Activated T-cell treated with anti-CD3 and anti-CD28 coated beads, Interleukin-2, amount 50 U/mL, for 1 hour (primary cell): ENCODE measurements around the gene CCDC71L.

Experiments
- DNase-seq: peaks from one replicate; pipeline ENCODE4 v3.0.0-alpha.2; 2020

The CCDC71L gene

DNA sequence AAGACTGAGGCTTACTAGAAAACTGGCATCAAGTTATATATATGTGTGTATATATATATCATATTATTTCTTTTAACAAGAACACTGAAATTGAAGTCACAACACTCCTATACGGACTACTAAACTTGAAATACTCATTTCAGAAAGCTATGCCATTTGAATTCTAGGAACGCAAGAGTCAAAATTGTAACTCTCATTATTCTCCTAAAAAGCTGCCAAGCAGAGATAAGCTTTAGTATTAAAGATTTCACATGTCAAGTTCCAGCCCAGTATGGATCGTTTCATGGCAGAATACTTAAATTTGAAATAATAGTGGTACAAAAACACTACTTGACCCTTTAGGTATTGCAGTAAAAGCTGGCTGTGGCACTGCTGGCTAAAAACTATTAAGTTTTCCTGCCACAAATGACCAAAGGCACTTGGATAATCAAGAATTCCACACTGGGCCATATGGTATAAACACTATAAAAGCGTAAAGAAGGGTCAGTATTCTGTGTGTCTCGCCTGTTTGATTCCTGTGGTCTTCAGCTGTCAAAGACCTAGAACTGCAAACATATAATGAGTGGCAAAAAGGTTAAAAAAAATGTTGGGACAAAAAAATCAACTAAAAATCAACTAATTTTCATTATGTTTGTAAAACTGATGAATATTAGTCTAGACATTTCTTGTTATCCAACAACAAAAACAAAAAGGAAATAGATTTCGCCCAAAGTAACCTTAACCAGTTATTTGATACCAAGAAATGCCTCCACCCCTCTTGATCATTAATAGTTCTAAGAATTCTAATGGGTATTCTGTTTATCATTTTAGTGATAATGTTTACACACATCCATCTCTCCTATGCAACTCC, 2.4 kb downstream of the CCDC71L start:
- no peak for DNase-seq

DNA sequence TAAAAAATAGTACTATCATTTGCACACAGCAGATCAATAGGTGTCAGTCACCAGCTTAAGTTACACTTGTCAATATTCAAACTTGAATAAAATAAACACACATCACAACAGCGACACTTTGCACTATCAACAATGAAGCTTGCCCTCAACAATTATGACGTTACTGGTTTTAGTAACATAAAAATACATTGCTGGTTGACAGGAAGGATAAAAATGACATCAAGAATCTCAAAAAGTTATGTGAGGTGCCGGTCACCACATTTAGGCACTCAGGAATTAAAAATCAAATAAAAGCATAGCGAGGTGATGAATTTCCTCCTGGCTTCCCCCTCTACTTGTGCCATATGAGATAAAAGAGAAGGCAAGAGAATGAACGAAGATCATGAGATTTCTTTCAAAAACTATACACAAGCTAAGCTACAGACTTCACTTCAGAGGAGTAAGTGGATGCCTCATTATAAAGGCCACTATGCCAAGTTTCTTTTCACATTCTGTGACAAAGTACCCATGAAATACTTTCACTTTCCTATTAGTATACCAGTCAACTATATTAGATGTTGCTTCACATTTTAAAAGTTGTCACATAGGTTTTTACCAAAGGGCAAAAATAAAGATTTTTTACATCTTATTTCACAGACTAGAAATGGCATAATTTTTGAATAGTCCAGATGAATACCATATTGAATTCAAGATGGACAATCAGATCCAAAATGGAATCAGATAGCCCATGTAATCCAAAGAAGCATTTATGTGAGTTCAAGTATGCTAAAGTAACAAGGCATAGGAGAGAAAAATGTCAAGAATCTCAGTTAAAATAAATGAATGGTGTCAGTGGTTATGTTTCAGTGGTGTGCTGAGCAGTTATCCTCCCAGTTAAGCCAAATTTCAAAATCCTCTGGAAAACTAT, 3.6 kb downstream of the CCDC71L start:
- DNase-seq = no peak

DNA sequence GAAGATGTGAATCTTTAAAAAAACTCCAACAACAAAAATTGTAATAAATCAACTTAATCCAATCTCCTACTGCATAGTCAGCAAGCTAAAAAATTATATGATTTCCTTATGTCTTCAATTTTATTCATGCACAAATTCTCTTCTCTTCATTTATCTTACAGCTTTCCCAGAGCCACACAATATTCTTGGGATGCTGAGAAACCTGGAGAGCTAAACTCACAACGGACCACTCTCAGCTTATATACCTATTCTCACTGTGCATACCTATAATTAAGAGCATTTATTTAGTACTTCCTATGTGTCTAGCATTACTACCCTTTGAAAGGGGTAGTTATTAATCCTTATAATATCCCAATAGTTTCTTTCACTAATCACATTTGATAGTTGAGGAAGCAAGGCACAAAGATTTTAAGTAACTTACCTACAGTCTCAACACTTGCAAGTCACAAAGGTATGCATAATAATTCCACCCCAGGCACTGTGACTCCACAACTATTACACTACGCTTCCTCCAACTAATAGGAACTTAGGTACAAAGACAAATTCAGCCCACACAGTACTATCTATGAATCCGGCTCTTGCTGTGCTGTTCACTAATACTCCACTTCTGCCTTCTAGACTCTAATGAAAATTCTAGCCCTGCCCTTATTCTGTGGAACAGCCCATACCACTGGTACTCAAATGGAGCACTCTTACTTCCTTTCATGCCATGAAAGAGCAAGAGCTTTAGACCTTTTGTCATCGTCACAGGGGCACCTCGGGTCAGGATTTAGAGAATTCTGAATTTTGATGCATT, 5.1 kb downstream of the CCDC71L start:
- DNase-seq = no peak

DNA sequence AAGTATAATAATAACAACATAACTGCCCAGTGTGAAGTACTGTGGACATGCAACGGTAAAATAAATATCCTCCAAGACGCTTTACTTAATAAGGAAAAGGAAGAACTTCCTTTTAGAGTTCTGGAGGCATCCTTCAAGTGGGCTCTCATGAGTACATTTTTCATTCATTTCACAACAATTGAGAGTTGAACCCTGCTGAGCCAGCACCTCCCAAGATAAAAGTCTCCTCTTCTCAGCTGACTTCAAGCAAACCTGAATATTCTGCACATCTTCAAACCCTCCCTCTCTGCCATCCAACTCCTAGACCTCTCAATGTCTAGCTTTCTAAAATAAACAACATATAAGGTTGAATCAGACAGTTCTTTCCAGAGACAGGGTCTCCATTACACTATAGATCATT, 7.5 kb downstream of the CCDC71L start:
- DNase-seq = no peak

DNA sequence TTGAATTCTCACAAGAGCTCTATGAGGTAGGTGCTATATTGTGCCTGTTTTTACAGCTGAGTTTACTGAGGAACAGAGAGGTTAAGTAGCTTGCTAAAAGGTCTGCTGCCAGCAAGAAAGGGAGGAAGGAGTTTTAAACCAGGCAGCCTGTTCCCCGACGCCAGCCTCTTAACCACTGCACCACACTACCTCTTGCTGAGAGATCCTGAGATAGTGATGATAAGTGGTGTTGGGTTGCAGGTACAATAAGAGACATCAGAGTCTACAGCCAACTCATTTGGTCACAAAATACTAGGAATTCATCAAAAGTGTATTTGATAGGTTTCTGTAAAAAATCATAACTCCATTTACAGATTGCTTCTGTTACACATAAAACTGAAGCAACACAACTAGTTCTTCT, 8.0 kb downstream of the CCDC71L start:
- DNase-seq = no peak

DNA sequence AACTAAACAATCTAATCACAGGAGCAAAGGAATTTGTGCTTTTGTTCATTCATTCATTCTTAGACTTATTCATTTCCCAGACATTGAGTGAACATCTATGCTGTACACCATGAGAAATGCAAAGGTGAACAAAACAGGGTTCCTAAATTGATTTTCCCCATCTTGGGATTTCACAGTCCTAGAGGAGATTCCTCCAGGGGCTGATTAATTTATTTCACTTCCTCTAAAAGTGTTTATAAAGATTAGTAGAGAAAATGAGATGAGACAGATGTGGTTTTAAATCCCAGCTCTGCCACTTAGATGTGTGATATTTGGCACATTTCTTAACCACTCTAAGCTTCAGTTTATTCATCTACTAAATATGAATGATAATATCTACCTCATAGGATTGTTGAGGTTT, 8.9 kb downstream of the CCDC71L start:
- DNase-seq = no peak

DNA sequence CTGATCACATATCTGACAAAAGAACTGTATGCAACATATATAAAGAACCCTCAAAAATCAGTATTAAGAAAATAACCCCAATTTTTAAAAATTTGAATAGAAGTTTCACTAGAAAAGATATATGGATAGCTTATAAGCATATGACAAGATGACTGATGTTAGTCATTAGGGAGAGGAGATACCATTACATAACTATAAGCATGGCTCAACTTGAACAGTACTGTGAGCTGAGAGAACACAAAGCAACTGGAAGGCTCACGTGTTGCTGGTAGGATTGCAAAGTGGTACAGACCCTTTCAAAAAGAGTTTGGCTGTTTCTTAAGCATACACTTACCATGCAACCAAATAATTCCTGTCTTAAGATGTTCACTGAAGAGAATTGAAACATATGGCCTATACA, 14.7 kb downstream of the CCDC71L start:
- no peak for DNase-seq

DNA sequence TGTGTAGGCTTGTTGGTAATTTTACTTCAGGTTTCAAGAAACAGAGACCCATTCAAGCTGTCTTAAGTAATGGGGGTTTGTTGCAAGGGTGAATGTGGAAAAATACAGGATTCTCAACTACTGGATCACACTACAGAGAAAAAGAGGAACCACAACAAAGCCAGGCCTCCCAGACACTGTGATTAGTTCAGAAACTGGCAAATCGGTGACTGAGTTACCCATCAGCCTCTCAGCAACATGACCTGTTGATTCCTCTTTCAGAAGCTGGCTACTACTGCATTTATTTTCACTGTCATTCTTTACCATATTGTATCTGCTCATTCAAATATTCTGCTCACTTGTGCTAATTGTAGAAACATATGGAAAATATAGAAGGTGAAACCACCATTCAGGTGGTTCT, 16.0 kb downstream of the CCDC71L start:
- DNase-seq = no peak

DNA sequence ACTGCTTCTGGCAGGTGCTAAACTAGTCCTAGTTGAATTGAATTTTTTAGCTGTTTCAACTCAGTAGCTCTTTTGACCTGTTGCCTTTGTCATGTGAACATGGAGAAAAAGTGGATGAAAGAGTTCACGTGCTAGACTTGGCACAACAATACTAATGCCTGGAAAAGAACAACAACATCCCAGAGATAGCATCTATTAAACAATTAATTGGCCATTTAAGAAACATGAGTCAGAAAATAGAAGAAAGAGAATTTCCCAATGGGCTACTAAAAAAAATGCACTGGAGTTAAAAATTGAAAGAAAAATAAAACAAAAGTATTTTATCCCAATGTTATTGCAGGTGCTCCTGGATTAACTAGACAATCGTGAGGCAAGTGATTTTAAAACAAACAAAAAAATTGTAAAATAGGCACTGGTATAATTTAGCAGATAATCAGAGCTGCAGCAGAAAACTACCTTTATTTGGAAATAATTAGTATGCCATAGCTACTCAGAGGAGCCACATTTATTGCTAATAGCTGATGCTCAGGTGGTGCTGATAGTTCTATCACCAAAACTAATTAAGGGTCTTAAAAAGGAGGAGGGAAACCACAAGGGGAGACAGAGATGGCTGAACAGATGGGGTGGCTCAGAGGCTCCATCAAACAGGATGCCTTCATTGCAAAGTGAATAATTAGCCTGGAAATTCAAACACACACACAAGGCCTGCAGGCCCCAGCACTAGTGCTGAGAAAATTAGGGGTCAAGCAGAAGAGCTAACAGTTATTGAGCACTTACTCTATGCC, 17.6 kb downstream of the CCDC71L start:
- no peak for DNase-seq

DNA sequence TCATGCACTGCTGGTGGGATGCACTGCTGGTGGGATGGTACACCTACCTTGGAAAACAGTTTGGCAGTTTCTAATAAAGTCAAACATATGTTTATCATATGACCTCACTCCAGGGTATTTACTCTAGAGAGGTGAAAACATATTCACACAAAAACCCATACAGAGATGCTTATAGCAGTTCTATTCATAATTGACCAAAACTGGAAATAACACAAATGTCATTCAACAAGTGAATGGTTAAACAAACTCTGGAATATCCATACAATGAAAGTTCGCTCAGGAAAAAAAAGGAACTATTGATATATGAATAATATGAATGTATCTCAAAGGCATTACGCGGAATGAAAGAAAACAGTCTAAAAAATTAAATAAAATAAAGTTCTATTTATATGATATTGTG, 19.5 kb downstream of the CCDC71L start:
- DNase-seq = no peak

DNA sequence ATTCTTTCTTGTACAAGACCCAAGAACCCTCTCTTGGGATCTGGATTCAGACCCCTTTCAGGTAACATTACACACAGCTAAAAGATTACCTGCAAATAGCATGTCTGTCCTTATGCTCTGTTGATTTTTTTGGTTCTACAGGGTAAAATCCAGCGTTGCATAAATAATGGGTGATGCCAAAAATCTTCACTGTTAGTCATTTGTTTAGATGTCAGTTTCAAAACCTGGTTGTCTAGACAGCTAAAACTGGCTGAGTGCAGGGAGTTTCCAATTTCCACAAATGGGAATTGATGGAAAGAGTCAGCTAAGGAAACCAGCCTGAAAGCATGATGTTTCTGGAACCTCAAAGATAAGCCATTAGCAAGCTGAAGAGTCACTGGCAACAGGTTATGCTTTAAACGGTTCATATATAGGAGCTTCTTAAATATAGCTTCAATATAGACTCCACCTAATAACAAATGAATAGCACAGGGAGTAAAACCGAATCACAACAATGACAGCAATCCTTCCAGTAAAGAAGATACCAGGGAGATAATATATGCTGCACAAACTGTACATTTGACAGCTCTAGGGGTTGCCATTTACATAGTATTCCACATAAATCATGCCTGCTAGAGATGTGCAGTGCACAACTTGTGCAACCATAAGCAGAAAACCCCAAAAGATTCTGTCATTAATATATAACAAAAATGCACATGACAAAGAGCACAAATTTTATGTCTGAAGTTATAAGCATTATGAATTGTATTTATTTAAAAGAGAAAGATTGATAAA, 20.4 kb downstream of the CCDC71L start:
- DNase-seq = no peak

DNA sequence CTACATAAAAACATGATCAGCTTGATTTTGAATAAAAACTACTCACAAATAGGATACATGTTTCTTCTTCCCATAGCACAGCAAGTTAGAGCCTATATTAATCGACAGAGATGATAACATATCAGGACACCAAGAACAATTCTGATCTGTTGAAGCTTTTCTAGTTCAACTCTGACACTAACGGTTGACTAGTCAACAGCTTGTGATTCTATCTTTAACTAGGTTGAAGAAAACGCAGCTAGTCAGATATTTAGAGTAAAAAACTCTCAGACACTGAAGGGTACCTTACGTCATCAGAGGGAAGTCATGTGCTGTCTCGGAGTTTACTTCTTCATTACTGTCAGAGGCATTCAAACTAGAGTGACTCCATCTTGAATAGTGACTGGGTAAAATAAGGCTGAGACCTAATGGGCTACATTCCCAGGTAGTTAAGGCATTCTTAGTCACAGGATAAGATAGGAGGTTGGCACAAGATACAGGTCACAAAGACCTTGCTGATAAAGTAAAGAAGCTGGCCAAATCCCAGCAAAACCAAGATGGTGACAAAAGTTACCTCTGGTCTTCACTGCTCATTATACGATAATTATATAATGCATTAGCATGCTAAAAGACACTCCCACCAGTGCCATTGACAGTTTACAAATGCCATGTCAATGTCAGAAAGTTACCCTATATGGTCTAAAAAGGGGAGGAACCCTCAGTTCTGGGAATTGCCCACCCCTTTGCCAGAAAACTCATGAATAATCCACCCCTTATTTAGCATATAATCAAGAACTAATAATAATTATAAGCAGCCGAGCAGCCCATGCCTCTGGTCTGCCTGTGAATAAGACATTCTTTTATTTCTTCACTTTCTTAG, 21.3 kb downstream of the CCDC71L start:
- no peak for DNase-seq

DNA sequence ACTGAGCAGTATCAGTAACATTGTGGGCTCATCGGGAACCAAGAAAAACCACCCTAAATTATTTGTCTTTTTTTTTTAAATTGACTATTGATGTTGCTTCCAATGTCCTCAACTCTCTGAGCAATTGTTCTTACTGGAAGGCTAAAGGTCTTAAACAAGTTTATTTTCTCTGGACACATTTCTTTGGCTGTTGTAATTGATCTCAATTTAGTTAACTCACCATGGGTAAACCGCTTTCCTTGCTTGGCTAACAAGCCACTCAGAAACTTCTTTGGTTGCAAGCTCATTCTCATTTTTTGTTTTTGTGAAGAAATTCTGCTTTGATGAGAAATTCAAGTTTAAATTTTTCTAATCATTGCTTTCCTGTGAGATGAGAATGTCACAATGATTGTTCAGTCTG, 25.5 kb downstream of the CCDC71L start:
- no peak for DNase-seq

DNA sequence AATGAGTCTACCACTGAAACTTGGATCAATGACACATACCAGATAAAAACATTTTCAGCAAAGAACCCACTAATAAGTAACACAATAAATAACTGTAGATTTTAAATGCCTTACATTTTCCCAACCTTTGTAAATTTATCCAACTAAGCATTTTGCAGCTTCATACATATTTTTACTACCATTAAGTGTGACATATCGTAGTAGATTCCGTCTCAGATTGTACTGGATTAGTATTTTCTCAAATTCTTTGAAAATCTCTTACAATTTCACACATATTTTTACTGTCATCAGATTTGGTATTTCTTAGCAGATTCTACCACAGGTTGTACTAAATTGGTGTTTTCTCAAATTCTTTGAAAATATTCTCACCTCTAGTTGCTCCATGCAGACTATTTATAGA, 26.0 kb downstream of the CCDC71L start:
- no peak for DNase-seq

DNA sequence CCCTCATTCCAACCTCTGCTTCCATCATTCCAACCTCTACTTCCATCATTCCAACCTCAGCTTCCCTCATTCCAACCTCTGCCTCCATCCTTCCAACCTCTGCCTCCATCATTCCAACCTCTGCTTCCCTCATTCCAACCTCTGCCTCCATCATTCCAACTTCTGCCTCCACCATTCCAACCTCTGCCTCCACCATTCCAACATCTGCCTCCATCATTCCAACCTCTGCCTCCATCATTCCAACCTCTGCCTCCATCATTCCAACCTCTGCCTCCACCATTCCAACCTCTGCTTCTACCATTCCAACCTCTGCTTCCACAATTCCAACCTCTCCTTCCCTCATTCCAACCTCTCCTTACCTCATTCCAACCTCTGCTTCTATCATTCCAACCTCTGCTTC, 30.3 kb downstream of the CCDC71L start:
- no peak for DNase-seq

DNA sequence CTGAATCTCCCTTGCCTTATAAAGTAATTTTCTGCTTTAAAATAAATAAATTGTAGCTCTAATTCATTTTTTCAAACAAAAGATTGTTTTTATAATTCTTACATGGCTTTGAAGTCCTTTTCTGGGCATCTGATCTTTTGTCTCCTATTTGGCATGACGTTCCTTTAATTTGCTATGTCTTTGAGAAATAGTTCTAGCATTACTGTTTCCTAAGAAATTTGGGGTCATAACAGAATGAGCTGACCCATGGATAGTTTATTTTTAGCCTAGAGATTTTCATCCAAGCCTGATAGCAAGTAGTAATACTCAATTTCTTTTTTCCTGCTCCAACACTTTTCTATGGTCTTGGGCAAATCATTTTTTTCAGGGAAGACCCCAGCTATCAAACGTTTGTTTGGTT, 31.4 kb downstream of the CCDC71L start:
- DNase-seq = no peak

DNA sequence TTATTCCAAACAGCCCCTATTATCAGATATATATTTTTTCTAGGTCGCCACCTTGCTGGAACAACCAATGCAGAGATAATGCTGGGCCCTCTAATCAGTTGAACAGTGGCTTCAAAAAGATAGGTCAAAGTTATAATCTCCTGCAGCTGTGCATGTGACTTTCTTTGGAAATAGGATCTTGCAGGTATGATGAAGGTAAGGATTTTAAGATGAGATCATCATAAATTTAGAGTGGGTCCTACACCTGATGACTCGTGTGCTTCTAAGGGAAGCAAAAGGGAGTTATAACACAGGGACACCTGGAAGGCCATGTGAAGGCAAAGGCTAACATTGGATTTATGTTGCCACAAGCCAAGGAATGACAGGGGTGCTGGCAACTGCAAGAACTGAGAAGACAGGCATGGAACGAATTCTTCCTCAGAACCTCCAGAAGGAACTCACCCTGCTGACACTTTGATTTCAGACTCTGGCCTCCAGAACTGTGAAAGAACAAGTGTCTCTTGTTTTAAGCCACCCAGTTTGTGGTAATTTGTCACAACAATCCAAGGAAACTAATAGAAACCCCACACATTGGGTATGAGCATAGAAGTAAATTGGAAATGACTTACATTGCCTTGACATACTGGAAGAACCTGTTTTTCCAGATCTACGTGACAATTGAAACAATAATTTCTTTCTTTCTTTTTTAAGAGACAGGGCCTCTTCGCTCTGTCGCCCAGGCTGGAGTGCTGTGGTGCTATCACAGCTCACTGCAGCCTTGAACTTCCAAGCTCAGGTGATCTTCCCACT, 34.4 kb downstream of the CCDC71L start:
- no peak for DNase-seq

DNA sequence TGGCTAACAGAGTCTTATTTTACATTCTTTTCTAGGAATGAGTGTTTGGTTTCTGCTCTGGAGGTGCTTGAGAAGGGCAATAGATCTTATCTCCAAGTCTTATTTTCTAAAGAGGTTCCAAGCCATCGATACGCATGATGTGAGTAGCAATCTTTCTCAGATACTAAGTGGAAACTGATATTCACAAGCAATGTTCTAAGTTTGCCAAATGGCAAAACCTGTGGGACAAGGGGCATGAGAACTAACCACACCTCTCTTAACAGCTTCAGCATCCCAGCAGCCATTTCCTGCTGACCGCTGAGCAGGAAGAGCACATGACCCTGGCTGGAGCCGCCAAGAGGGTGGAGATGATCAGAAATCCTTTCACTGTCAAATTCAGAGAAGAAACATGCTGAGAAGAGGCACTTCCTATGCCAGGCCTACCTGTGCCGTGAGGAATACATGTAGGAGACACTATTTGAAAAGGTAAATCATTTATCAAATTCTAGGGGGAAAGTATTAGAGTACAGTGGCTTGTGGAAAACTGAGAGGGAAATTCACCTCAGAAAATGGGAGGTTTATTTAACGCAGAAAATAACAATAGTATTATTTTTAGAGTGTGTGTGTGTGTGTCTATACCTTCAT, 35.2 kb downstream of the CCDC71L start:
- DNase-seq = no peak

DNA sequence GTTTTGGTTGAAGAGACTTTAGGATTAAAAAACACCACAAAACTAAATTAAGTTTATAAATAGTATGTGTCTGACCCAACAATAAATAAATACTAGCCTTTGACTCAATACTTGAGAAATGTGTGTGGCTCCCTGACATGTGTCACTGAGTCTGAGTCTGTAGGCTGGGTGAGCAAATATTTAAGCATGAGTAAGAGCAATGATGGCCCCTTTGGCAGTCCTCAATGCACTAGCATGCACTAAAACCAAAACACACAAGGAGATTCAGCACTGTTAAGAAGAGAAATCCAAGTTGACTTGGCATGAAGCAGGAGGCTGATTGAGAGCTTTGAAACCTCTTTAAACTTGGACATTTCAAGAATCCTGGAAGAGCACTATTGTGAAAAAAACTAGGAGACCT, 37.1 kb downstream of the CCDC71L start:
- DNase-seq = no peak
